Right lobe of liver (tissue), 4 donors: Measurements from ENCODE around the gene VEZT.

Experiments used
- CTCF ChIP-seq, 4 donors: fragments of 200-600 bp in 3 of 4; fragments of 450-650 bp in 1 of 4; IDR thresholded peaks; one replicate each; pipeline versions ENCODE4 v1.5.1 to v1.8.0; 2016 to 2022; ENCODE audit warnings: antibody characterized with exemption in 4 of 4, mild to moderate bottlenecking in 2 of 4
- POLR2A ChIP-seq: fragments of 450-650 bp; IDR thresholded peaks from one replicate; pipeline ENCODE4 v1.6.1; 2017; ENCODE audit warnings: antibody characterized with exemption, mild to moderate bottlenecking
- donor health status: DM: no; HTN: no; CAD: no.
- donor health status: DM: no; HTN: no; CAD: no.
- donor health status: DM: no; HTN: yes; CAD: no.

- TF ChIP-seq CTCF (IDR thresholded peaks at IDR 0.05) (no peak), POLR2A (no peak)
Measured at GRCh38 chr12:95322326-95322725, 104.7 kb downstream of the VEZT start.
